GM15510 (cell line): ENCODE data around the gene HINT1.

ENCODE experiments used
- POLR2A ChIP-seq: IDR thresholded peaks from 3 replicates; pipeline ENCODE4 v1.6.1; 2011; ENCODE audit warnings: borderline replicate concordance; ENCODE audit not compliant: insufficient read length; ENCODE audit errors: extremely low read depth

Gene HINT1

DNA sequence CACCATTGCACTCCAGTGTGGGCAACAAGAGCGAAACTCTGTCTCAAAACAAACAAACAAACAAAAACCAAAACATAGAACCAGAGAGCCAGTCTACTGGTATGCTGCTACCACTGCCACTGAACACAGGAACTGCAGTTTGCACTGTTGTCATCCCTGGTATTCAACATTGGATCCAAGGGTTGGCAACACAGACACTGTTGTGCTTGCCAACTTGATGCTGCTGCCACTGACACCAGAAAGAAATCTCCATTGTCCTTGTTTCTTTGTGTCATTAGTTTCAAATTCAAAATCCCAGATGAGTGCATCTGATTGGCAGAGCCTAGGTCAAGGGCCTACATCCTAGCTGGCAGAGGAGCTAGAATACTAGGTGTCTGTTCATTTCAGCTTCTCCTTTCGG, 16.2 kb downstream of the HINT1 start:
- no peak for TF ChIP-seq POLR2A

DNA sequence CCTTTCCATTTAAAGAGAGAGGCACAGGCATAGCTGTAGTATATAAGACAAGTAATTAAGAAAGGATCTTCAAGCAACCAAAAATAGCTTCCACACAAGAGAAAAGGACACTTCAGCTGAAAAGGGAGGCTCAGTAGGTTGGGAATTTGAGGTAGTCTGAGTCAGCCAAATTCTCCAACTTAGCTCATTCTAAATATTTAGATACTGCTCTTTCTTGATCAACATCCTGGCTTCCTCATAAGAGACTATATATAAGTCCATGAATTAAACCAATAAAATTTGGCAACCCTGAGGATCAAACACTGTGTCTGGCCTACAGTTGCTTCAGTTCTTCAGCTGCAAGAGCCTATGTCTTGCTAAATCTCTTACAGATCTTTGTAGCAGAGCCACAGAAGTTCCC, 17.8 kb downstream of the HINT1 start:
- no peak for TF ChIP-seq POLR2A

DNA sequence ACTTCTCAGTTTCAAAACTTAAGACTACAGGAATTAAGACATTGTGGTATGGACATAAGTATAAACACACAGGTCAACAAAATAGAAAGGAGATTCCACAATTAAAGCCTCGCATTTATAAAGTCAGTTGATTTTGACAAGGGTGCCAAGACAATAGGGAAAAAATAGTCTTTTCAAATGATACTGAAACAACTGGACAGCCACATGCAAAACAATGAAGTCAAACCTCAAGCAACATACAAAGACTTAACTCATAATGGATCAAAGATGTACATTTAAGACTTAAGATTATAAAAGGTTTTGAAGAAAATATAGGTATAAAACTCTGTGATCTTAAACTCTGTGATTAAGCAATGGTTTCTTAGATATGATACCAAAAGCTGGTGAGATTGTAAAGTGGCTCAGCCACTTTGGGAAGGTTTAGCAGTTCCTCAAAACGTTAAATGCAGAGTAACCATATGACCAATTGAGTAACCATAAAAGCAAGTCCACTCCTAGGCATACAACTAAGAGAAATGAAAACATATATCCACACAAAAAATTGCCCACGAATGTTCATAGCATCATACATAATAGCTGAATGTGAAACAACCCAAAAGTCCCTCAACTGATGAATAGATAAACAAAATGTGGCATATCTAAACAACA, 22.0 kb downstream of the HINT1 start:
- no peak for TF ChIP-seq POLR2A

DNA sequence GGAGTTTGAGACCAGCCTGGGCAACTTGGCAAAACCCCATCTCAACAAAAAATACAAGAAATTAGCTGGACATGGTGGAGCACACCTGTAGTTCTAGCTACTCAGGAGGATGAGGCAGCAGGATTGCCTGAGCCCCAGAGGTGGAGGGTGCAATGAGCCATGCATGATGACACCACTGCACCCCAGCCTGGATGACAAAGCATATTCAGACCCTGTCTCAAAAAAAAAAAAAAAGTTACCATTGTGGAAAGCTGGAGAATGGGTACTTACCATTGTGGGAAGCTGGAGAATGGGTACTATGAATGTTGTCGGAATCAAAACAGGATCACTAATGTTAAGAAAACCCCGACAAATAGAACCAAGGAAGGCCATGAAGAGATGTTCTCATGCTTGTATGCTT, 25.7 kb downstream of the HINT1 start:
- TF ChIP-seq POLR2A: no peak

DNA sequence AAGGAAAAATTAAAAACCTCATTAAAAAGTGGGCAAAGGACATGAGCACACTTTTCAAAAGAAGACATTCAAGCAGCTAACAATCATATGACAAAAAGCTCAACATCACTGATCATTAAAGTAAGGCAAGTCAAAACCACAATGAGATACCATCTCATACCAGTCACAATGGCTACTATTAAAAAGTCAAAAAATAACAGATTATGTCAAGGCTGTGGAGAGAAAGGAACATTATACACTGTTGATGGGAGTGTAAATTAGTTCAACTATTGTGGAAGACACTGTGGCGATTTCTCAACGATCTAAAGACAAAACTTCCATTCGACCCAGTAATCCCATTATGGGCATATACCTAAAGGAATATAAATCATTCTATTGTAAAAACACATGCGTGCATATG, 35.8 kb downstream of the HINT1 start:
- no peak for TF ChIP-seq POLR2A

DNA sequence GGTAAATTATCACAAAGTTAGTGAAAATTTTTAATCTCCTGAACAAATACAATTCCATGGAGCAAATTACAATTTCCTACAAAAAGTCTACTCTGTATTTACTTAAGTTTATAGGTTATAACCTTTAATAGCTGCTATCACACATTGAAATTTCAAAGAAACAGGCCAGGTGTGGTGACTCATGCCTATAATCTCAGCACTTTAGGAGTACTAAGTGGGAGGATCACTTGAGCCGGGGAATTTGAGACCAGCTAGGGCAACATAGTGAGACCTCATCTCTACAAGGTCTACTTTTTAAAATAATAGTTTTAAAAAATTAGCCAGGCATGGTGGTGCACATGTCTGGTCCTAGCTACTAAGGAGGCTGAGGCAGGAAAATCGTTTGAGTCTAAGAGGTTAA, 50.3 kb downstream of the HINT1 start:
- TF ChIP-seq POLR2A: no peak

DNA sequence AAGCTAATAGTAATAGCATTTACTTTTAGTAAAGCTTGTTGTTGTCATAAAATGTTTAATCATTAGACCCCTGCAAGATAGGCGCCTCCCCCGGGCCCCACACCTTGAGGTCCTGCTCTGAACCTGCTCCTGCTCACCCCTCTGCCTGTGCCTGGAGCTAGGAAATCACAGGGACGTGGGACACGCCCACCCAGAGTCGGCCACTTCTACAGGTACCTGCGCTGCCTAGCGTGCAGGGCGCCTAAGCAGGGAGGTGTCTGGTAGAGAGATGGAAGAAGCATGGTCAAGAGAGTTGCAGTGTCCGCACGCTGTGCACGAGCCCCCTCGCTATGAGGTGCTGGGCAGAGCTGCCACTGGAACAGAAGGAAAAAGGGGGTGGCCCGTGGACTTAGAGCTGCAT, 52.6 kb downstream of the HINT1 start:
- TF ChIP-seq POLR2A: no peak

DNA sequence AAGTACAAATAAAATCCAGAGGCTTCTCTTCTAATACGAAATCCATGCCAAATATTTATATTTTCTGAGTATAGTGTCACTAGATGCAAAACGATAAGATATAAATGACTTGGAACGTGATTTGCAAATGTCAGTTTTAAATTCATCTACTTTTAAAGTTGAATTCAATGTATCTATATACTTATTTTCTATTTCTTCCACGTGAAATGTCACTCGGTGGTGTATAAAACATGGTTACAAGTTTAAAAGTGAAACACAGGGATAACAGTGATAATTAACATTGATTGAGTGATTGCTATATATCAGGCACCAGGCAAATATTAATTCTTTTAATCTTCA, 54.8 kb downstream of the HINT1 start:
- no peak for TF ChIP-seq POLR2A

DNA sequence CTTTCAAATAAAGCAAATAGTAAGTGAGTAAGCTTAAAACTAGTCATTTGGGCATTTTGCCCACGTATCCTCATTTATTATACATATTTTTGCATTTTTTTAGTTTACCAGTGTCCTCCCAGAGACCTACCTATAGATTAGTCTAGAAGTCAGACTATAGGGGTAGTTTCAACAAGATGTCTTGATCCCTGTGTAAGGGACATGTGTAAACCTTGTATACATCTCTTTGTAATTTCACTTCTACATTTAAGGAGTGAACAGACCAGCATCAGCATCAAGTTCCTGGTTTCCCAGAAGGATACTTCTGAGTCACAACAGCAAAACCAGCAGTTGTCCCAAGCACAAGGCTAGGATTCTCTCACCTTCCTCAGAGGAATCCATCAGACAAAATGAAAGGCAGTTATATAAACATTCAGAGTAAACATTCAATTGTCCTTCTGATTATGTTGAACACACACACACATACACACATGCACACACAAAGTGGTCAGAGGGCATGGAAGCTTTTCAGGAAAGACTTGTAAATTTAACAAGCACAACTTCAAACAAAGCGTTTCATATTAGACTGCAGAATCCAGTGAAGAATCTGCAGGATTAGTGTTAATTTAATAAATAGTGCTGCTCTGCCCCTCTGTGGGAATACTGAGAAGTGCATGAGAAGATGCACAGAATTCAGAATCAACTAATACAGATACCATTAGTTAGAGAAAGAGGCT, 55.4 kb downstream of the HINT1 start:
- TF ChIP-seq POLR2A: no peak
